ENCODE measurements around the gene NPAS4.

DNA sequence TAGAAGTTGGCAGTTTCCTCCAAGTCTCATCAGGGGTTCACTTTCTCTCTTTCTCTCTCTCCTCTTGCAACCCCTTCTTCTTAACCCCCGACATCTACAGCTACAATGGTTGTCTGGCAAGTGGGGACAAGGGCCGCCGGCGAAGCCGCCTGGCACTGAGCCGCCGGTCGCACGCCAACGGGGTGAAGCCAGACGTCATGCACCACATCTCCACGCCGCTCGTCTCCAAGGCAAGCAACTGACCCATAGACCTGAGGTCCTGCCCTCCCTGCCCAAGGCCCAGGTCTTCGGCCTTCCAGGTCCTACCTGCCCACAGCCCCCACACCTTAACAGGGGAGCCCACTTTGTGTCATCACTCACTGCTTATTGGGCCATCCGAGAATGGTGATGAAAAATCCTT is 50.3 kb downstream of the NPAS4 start:
- TF ChIP-seq, protein P1, sequence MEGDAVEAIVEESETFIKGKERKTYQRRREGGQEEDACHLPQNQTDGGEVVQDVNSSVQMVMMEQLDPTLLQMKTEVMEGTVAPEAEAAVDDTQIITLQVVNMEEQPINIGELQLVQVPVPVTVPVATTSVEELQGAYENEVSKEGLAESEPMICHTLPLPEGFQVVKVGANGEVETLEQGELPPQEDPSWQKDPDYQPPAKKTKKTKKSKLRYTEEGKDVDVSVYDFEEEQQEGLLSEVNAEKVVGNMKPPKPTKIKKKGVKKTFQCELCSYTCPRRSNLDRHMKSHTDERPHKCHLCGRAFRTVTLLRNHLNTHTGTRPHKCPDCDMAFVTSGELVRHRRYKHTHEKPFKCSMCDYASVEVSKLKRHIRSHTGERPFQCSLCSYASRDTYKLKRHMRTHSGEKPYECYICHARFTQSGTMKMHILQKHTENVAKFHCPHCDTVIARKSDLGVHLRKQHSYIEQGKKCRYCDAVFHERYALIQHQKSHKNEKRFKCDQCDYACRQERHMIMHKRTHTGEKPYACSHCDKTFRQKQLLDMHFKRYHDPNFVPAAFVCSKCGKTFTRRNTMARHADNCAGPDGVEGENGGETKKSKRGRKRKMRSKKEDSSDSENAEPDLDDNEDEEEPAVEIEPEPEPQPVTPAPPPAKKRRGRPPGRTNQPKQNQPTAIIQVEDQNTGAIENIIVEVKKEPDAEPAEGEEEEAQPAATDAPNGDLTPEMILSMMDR (IDR thresholded peaks at IDR 0.05), result no peak
- no peak for TF ChIP-seq POLR2AphosphoS5 (IDR thresholded peaks at IDR 0.05)
- no peak for TF ChIP-seq POLR2A (IDR thresholded peaks at IDR 0.05)

All from gastroesophageal sphincter (tissue), 3 donors.